HL-60 (cell line): ENCODE measurements around the gene CXCL11.

Source experiments
- CTCF ChIP-seq: IDR thresholded peaks from one replicate; pipeline ENCODE4 v1.5.1; 2011; ENCODE audit warnings: low read length, control low read depth, inconsistent platforms; ENCODE audit not compliant: insufficient read depth
- POLR2AphosphoS5 ChIP-seq: IDR thresholded peaks from 2 replicates; pipeline ENCODE4 v1.6.1; 2012; ENCODE audit warnings: low read depth
- SPI1 ChIP-seq: IDR thresholded peaks from 2 replicates; pipeline ENCODE4 v1.6.1; 2012; ENCODE audit warnings: low read depth, mild to moderate bottlenecking, borderline replicate concordance
- TF ChIP-seq, protein P1 (sequence below): IDR thresholded peaks from 2 replicates; pipeline ENCODE4 v1.6.1; 2012; ENCODE audit warnings: low read depth; ENCODE audit not compliant: insufficient replicate concordance

DNA sequence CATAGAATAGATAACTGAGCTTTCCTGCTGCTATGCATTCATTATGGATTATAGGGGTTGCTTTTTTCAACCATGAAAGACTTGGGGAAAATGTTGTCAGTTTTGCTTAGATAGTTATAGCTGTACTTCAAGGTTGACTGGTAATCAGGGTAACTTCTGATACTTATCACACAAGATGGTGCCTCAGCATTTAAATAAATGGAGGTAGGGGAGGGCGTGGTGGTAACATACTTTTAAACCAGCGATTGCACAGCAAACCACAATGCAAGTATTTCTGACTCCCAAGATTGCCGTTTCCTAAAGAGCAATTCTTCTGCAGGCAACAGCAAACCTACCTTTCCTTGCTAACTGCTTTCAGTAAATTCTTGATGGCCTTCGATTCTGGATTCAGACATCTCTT is 13.8 kb downstream of the CXCL11 start:
- TF ChIP-seq CTCF = no peak
- TF ChIP-seq, protein P1, sequence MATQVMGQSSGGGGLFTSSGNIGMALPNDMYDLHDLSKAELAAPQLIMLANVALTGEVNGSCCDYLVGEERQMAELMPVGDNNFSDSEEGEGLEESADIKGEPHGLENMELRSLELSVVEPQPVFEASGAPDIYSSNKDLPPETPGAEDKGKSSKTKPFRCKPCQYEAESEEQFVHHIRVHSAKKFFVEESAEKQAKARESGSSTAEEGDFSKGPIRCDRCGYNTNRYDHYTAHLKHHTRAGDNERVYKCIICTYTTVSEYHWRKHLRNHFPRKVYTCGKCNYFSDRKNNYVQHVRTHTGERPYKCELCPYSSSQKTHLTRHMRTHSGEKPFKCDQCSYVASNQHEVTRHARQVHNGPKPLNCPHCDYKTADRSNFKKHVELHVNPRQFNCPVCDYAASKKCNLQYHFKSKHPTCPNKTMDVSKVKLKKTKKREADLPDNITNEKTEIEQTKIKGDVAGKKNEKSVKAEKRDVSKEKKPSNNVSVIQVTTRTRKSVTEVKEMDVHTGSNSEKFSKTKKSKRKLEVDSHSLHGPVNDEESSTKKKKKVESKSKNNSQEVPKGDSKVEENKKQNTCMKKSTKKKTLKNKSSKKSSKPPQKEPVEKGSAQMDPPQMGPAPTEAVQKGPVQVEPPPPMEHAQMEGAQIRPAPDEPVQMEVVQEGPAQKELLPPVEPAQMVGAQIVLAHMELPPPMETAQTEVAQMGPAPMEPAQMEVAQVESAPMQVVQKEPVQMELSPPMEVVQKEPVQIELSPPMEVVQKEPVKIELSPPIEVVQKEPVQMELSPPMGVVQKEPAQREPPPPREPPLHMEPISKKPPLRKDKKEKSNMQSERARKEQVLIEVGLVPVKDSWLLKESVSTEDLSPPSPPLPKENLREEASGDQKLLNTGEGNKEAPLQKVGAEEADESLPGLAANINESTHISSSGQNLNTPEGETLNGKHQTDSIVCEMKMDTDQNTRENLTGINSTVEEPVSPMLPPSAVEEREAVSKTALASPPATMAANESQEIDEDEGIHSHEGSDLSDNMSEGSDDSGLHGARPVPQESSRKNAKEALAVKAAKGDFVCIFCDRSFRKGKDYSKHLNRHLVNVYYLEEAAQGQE = no peak
- no peak for TF ChIP-seq POLR2AphosphoS5
- no peak for TF ChIP-seq SPI1
